ENCODE results near the gene UNC5B.

UNC5B gene

GRCh38 chr10:71321386-71321785 lies 109.0 kb downstream of the UNC5B start:
- H3K27ac ChIP-seq (ENCODE audit: low read length) = no peak overlapping the region
- ATAC-seq (ENCODE audit: insufficient read depth, low read depth) (no peak), DNase-seq (no peak)
- H3K27me3 ChIP-seq (ENCODE audit: insufficient read depth, low read length, poor library complexity) = no peaks in the 10 kb centered on the region
- H3K4me3 ChIP-seq (ENCODE audit: low read depth in 1 of 2, low read length in 2 of 2) = no peak overlapping the region
- H4K20me1 ChIP-seq (ENCODE audit: insufficient read depth, low read length) = no peaks in the 10 kb centered on the region
- TF ChIP-seq CTCF (IDR thresholded peaks at IDR 0.05; ENCODE audit: borderline replicate concordance, extremely low read depth, low read length, poor library complexity, severe bottlenecking) = no peak
- TF ChIP-seq EZH2 (IDR thresholded peaks at IDR 0.05; ENCODE audit: borderline replicate concordance, low read depth, low read length, severe bottlenecking) = no peak
- H3K79me2 ChIP-seq (ENCODE audit: insufficient read depth, low read length) = no peaks in the 10 kb centered on the region
- no peak overlapping the region for H3K9ac ChIP-seq (ENCODE audit: low read depth, low read length)
- no peak overlapping the region for H2AFZ ChIP-seq (ENCODE audit: low read depth, low read length)
- H3K4me2 ChIP-seq (ENCODE audit: insufficient read depth, low read length) = no peak overlapping the region
- H3K4me1 ChIP-seq (ENCODE audit: insufficient read depth, low read length) = peaks cover 40% of the 10 kb centered on the region
- peaks cover 31% of the 10 kb centered on the region; the same call in 1 of the 2 replicates for H3K36me3 ChIP-seq (ENCODE audit: insufficient read depth, low read length)
- H3K9me3 ChIP-seq (ENCODE audit: insufficient read depth, low read length, severe bottlenecking) = no peaks in the 10 kb centered on the region

GRCh38 chr10:71323407-71323806 lies 111.0 kb downstream of the UNC5B start:
- DNase-seq = no peak
- no peak overlapping the region for H3K27ac ChIP-seq (ENCODE audit: low read length)

GRCh38 chr10:71324743-71325142 lies 112.4 kb downstream of the UNC5B start:
- H3K27ac ChIP-seq (ENCODE audit: low read length) = no peak overlapping the region
- DNase-seq (no peak), ATAC-seq (ENCODE audit: insufficient read depth, low read depth) (no peak)
- H4K20me1 ChIP-seq (ENCODE audit: insufficient read depth, low read length) = peaks cover 4% of the 10 kb centered on the region; the same call in 1 of the 2 replicates
- no peaks in the 10 kb centered on the region for H3K9me3 ChIP-seq (ENCODE audit: insufficient read depth, low read length, severe bottlenecking)
- H3K27me3 ChIP-seq (ENCODE audit: insufficient read depth, low read length, poor library complexity) = no peaks in the 10 kb centered on the region
- H2AFZ ChIP-seq (ENCODE audit: low read depth, low read length) = no peak overlapping the region
- peaks cover 42% of the 10 kb centered on the region; the same call in 1 of the 2 replicates for H3K36me3 ChIP-seq (ENCODE audit: insufficient read depth, low read length)
- no peak overlapping the region for H3K4me2 ChIP-seq (ENCODE audit: insufficient read depth, low read length)
- H3K4me3 ChIP-seq (ENCODE audit: low read depth in 1 of 2, low read length in 2 of 2) = no peak overlapping the region
- H3K9ac ChIP-seq (ENCODE audit: low read depth, low read length) = no peak overlapping the region
- no peaks in the 10 kb centered on the region for H3K79me2 ChIP-seq (ENCODE audit: insufficient read depth, low read length)
- H3K4me1 ChIP-seq (ENCODE audit: insufficient read depth, low read length) = peaks cover 11% of the 10 kb centered on the region
- TF ChIP-seq EZH2 (IDR thresholded peaks at IDR 0.05; ENCODE audit: borderline replicate concordance, low read depth, low read length, severe bottlenecking) = no peak
- no peak for TF ChIP-seq CTCF (IDR thresholded peaks at IDR 0.05; ENCODE audit: borderline replicate concordance, extremely low read depth, low read length, poor library complexity, severe bottlenecking)

More at GRCh38 chr10:71323407-71323806, 111.0 kb downstream of the UNC5B start:
- no peak overlapping the region for H3K4me3 ChIP-seq (ENCODE audit: low read depth in 1 of 2, low read length in 2 of 2)
- no peak overlapping the region for H2AFZ ChIP-seq (ENCODE audit: low read depth, low read length)
- no peaks in the 10 kb centered on the region for H3K27me3 ChIP-seq (ENCODE audit: insufficient read depth, low read length, poor library complexity)
- no peak overlapping the region for H3K4me2 ChIP-seq (ENCODE audit: insufficient read depth, low read length)
- H3K4me1 ChIP-seq (ENCODE audit: insufficient read depth, low read length) = peaks cover 22% of the 10 kb centered on the region
- TF ChIP-seq CTCF (IDR thresholded peaks at IDR 0.05; ENCODE audit: borderline replicate concordance, extremely low read depth, low read length, poor library complexity, severe bottlenecking) (no peak), EZH2 (IDR thresholded peaks at IDR 0.05; ENCODE audit: borderline replicate concordance, low read depth, low read length, severe bottlenecking) (no peak)
- H3K36me3 ChIP-seq (ENCODE audit: insufficient read depth, low read length) = peaks cover 35% of the 10 kb centered on the region; the same call in 1 of the 2 replicates
- H3K79me2 ChIP-seq (ENCODE audit: insufficient read depth, low read length) = no peaks in the 10 kb centered on the region
- no peak overlapping the region for H3K9ac ChIP-seq (ENCODE audit: low read depth, low read length)
- H3K9me3 ChIP-seq (ENCODE audit: insufficient read depth, low read length, severe bottlenecking) = no peaks in the 10 kb centered on the region
- ATAC-seq (ENCODE audit: insufficient read depth, low read depth) = no peak
- H4K20me1 ChIP-seq (ENCODE audit: insufficient read depth, low read length) = peaks cover 4% of the 10 kb centered on the region; the same call in 1 of the 2 replicates
